Activated B cell treated with CpG ODN at 0.5 μM for 24 hours (primary cell): Measurements from ENCODE around the gene MPV17. TPM values are rescaled to one million over a fixed set of nuclear protein-coding genes. Genes with fewer than 3 reads are reported as not detected.

Experiments
- ATAC-seq: fragments of 200-7000 bp; cut with Tn5 transposase; one replicate; pipeline ENCODE4 v1.10.0; 2021; ENCODE audit warnings: low read depth, mild to moderate bottlenecking, moderate library complexity
- CTCF ChIA-PET: fragments of 350-600 bp; sonication (Branson Sonifier 250); formaldehyde crosslinking; loops from one replicate; lab custom pipeline; 2021; ENCODE audit warnings: antibody characterized with exemption; lab: Charles Lee
- POLR2A ChIA-PET: fragments of 350-600 bp; sonication (Branson Sonifier 250); formaldehyde crosslinking; loops from one replicate; lab custom pipeline; 2021; ENCODE audit warnings: antibody characterized with exemption; lab: Charles Lee
- DNase-seq: peaks from one replicate; pipeline ENCODE4 v3.0.0; 2022
- H3K27ac Mint-ChIP-seq: one replicate; pipeline ENCODE4 v1.8.0; 2020; ENCODE audit warnings: mixed read lengths
- H3K27me3 Mint-ChIP-seq: one replicate; pipeline ENCODE4 v1.8.0; 2021; ENCODE audit warnings: mixed read lengths
- H3K36me3 Mint-ChIP-seq: one replicate; pipeline ENCODE4 v1.8.0; 2021; ENCODE audit warnings: low read depth, mixed read lengths
- H3K4me1 Mint-ChIP-seq: one replicate; pipeline ENCODE4 v1.8.0; 2021; ENCODE audit warnings: mixed read lengths
- H3K4me3 Mint-ChIP-seq: one replicate; pipeline ENCODE4 v1.8.0; 2020; ENCODE audit warnings: mild to moderate bottlenecking, mixed read lengths
- H3K9me3 Mint-ChIP-seq: one replicate; pipeline ENCODE4 v1.8.0; 2020; ENCODE audit warnings: mixed read lengths
- intact Hi-C: fragments of 100-400 bp; cut with micrococcal nuclease; formaldehyde crosslinking; loops from one replicate; pipeline ENCODE4 v1.15.1; 2024
- total RNA-seq: library from RNA; stranded (reverse); gene quantifications from 2 replicates; pipeline ENCODE4 v1.2.3, GENCODE V29; 2022
- TF ChIP-seq, protein P1 (sequence below): fragments of 200-600 bp; IDR thresholded peaks from one replicate; pipeline ENCODE4 v1.8.0; 2022; ENCODE audit warnings: antibody characterized with exemption, mild to moderate bottlenecking

Gene MPV17
- total RNA-seq, 1 donor from 2014 or later = 98.3 TPM

DNA sequence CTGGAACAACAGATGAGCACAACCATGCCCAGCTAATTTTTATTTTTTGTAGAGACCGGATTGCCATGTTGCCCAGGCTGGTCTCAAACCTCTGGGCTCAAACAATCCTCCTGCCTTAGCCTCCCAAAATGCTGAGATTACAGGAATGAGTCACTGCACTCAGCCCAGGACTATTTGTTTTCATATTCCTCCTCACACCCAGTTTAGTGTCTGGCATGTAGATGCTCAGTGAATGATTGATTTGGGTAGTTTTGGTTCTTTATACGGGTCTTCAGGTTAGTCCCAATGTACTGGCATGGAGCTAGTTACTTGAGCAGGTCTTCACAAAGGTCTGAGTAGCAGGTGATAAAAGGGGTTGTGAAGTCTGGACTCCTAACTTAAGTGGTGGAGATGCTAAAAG, 41.0 kb upstream of the MPV17 start:
- no peaks in the 10 kb centered on the region for H3K27me3 Mint-ChIP-seq
- H3K9me3 Mint-ChIP-seq = no peaks in the 10 kb centered on the region
- H3K4me1 Mint-ChIP-seq = peaks cover 7% of the 10 kb centered on the region
- ChIA-PET CTCF (no interaction called here), POLR2A (interaction anchor here (0.6 to 1.2 kb wide), 2 partner anchors 17 to 276 kb away, joined by 3 read pairs; partner anchors contain the start of gene ZNF513)
- no peak overlapping the region for H3K4me3 Mint-ChIP-seq
- H3K36me3 Mint-ChIP-seq = peaks cover 40% of the 10 kb centered on the region
- DNase-seq (no peak), ATAC-seq (no peak)
- no peak overlapping the region for H3K27ac Mint-ChIP-seq
- TF ChIP-seq, protein P1, sequence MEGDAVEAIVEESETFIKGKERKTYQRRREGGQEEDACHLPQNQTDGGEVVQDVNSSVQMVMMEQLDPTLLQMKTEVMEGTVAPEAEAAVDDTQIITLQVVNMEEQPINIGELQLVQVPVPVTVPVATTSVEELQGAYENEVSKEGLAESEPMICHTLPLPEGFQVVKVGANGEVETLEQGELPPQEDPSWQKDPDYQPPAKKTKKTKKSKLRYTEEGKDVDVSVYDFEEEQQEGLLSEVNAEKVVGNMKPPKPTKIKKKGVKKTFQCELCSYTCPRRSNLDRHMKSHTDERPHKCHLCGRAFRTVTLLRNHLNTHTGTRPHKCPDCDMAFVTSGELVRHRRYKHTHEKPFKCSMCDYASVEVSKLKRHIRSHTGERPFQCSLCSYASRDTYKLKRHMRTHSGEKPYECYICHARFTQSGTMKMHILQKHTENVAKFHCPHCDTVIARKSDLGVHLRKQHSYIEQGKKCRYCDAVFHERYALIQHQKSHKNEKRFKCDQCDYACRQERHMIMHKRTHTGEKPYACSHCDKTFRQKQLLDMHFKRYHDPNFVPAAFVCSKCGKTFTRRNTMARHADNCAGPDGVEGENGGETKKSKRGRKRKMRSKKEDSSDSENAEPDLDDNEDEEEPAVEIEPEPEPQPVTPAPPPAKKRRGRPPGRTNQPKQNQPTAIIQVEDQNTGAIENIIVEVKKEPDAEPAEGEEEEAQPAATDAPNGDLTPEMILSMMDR = no peak
- intact Hi-C loops = no loop called here

DNA sequence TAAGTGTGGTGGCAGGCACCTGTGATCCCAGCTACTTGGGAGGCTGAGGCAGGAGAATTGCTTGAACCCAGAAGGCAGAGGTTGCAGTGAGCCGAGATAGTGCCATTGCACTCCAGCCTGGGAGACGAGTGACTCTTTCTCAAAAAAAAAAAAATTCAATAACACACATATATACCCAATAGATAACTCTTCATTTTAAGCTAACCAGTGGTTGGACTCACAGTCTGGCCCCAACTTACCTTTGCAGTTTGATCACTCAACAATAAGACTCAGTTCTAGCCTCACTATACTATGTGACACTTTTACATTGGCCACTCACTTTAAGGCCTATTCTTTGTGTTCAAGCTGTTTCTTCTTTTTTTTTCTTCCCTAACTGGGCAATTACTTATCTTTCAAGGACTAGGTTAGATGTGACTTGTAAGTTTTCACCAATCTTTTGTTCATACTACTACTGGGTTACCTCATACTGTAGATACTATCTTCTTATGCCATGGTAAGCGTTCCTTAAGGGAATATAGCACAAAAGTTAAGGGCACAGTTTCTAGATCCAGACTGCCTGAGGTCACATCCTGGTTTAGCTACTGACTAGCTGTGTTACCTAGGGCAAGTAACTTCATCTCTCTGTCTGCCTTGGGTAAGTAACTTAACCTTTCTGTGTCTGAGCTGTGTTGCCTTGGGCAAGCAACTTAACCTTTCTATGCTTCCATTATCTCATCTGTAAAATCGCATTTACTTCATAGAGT, 40.0 kb upstream of the MPV17 start:
- Mint-ChIP-seq H3K4me3 (no peak overlapping the region), H3K36me3 (peaks cover 31% of the 10 kb centered on the region), H3K4me1 (peaks cover 8% of the 10 kb centered on the region), H3K27me3 (no peaks in the 10 kb centered on the region), H3K9me3 (no peaks in the 10 kb centered on the region), H3K27ac (no peak overlapping the region)
- TF ChIP-seq, protein P1 = no peak
- CTCF ChIA-PET = interaction anchor here (0.6 kb wide), 1 partner anchor 229 kb away, joined by 4 read pairs; the partner anchor contains the start of gene PREB
- DNase-seq (no peak), ATAC-seq (no peak)
- intact Hi-C loops = no loop called here
- POLR2A ChIA-PET = interaction anchor here (1.2 kb wide), 1 partner anchor 18 kb away, joined by 3 read pairs; the partner anchor contains the start of gene ZNF513

DNA sequence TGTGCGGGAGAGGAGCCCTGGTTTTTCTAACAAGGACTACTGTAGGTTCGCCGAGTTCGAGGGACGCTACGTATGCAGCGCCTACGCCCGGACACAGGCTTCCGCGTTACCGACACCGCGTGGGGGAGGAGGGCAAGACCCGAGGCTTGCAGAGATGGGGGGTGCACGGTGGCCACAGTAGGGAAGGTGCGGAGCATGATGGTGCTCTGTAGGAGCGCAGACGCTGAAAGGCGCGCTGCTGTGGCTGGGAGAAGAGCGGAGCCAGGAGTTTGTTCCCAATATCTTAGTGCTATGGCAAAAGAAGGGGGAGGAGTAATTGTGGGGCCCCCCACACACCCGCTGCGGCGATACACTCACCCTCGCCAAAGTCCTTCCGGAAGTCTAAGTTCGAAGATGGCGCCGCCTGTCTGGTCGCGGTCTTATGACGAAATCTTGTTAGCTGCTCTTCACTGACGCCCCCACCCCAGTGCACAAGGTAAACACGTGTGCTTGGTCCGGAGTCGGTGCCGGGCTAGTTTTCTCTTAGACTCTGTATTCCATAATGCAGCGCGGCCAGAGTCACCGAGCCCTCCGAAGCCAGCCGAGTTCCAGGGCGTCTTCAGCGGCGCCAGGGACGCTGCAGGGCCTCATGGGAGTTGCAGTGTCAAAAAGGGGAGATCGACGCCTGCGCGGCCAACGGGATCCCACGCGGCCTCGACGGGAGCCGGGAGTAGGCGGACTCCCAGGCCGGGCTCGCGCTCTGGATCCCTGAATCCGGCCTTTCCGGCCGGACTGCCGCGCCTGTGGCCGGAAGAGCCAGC, 33.7 kb upstream of the MPV17 start, which contains the start of gene GTF3C2:
Gene GTF3C2, minus strand, starts transcription at position 383 of the 800 bp plus-strand sequence. CDS start 13,210 bp downstream, outside the sequence.
- Mint-ChIP-seq H3K9me3 (no peaks in the 10 kb centered on the region), H3K4me1 (peaks cover 53% of the 10 kb centered on the region), H3K4me3 (peak within 1 kb of the TSS; percentile 98), H3K36me3 (peaks cover 22% of the 10 kb centered on the region), H3K27me3 (no peaks in the 10 kb centered on the region), H3K27ac (peak within 1 kb of the TSS; percentile 100)
- DNase-seq = peak; percentile 87
- POLR2A ChIA-PET = interaction anchor here (0.6 to 2.8 kb wide), 13 partner anchors 10 to 307 kb away, joined by 3 to 76 read pairs (median 4); partner anchors contain the start of genes ATRAID, EIF2B4, MPV17 and NRBP1
- TF ChIP-seq, protein P1 = no peak
- ATAC-seq = peak; percentile 83
- intact Hi-C loops = loop anchor here (1.0 to 2.0 kb wide), 9 partner anchors 14 to 272 kb away; partner anchors contain the start of genes ATRAID, EIF2B4, KHK and MPV17
- CTCF ChIA-PET = interaction anchor here (1.4 kb wide), 1 partner anchor 14 kb away, joined by 6 read pairs; the partner anchor contains the start of genes EIF2B4 and SNX17

DNA sequence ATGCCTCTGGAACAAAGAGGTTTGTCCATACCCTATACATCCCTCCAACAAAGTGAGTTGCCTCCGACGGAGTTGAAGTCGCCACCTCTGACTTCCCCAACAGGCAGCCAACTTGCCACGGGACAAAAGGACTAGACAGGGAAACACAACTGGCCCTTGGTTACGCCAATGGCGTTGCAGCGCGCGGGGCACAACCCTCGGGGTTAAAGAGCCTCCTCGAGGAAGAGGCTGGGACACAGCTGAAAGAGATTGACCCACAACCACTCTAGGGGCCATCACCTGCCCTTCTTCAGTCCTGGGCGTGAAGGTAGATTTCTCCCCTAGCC, 33.1 kb upstream of the MPV17 start:
- no peak for DNase-seq
- intact Hi-C loops = loop anchor here (1.0 to 2.0 kb wide), 9 partner anchors 14 to 272 kb away; partner anchors contain the start of genes ATRAID, EIF2B4, KHK and MPV17

More for the DNA sequence above, 33.1 kb upstream of the MPV17 start:
- CTCF ChIA-PET = interaction anchor here (1.4 kb wide), 1 partner anchor 14 kb away, joined by 6 read pairs; the partner anchor contains the start of genes EIF2B4 and SNX17
- Mint-ChIP-seq H3K9me3 (no peaks in the 10 kb centered on the region), H3K4me3 (peak overlapping the region; percentile 98), H3K27ac (peak overlapping the region; percentile 100), H3K4me1 (peaks cover 56% of the 10 kb centered on the region), H3K36me3 (peaks cover 22% of the 10 kb centered on the region), H3K27me3 (no peaks in the 10 kb centered on the region)
- TF ChIP-seq, protein P1 = no peak
- POLR2A ChIA-PET = interaction anchor here (0.7 to 2.8 kb wide), 8 partner anchors 14 to 271 kb away, joined by 3 to 76 read pairs (median 19); partner anchors contain the start of genes ATRAID, EIF2B4, MPV17 and NRBP1
- peak; percentile 26 for ATAC-seq
